ENCODE results near the gene HPGD. TPM values are rescaled to one million over a fixed set of nuclear protein-coding genes. Genes with fewer than 3 reads are reported as not detected.

HPGD gene
- total RNA-seq, 1 donor from 2014 or later, result 4.2 TPM

- Histone ChIP-seq H3K36me3 (ENCODE audit: control insufficient read depth, insufficient read depth, low read length) (no peaks in the 10 kb centered on the region), H3K4me3 (ENCODE audit: low read depth, low read length) (no peak overlapping the region), H3K27me3 (ENCODE audit: control insufficient read depth, insufficient read depth, low read length) (no peaks in the 10 kb centered on the region)
- FAIRE-seq, result peak; percentile 18
- TF ChIP-seq CTCF (IDR thresholded peaks at IDR 0.05; ENCODE audit: insufficient read depth, low read length, severe bottlenecking), result no peak
- DNase-seq (ENCODE audit: low read depth), result peak; percentile 74
Measured at GRCh38 chr4:174538123-174538875, 16.0 kb upstream of the HPGD start.

GRCh38 chr4:174537634-174538033 is 15.3 kb upstream of the HPGD start:
- FAIRE-seq, result no peak
- no peak for TF ChIP-seq CTCF (IDR thresholded peaks at IDR 0.05; ENCODE audit: insufficient read depth, low read length, severe bottlenecking)
- no peaks in the 10 kb centered on the region for H3K27me3 ChIP-seq (ENCODE audit: control insufficient read depth, insufficient read depth, low read length)
- DNase-seq (ENCODE audit: low read depth), result no peak
- no peaks in the 10 kb centered on the region for H3K36me3 ChIP-seq (ENCODE audit: control insufficient read depth, insufficient read depth, low read length)
- H3K4me3 ChIP-seq (ENCODE audit: low read depth, low read length), result no peak overlapping the region

- Histone ChIP-seq H3K27me3 (ENCODE audit: control insufficient read depth, insufficient read depth, low read length) (no peaks in the 10 kb centered on the region), H3K36me3 (ENCODE audit: control insufficient read depth, insufficient read depth, low read length) (no peaks in the 10 kb centered on the region), H3K4me3 (ENCODE audit: low read depth, low read length) (no peak overlapping the region)
- DNase-seq (ENCODE audit: low read depth), result no peak
- no peak for TF ChIP-seq CTCF (IDR thresholded peaks at IDR 0.05; ENCODE audit: insufficient read depth, low read length, severe bottlenecking)
- no peak for FAIRE-seq
Measured at GRCh38 chr4:174534461-174534860, 12.2 kb upstream of the HPGD start.

DNA sequence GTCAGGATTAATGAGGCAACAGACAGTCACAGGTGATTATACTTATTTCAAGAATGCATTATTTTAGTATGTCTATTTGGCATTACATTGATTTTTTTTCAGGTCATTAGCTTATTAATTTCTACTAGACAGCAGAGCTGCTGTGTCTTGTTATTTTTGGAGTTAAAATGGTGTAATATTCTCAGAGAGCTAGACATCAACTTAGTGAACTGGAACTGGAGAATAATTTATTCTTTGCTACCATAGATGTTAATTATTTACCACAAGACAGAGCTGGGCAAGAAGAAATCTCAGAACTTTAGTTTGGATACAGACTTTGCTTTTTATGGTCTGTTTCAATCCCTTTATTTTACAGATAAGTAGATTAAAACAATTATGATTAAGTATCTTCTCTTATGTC is 10.2 kb upstream of the HPGD start:
- no peak overlapping the region for H3K4me3 ChIP-seq (ENCODE audit: low read depth, low read length)
- DNase-seq (ENCODE audit: low read depth), result no peak
- H3K27me3 ChIP-seq (ENCODE audit: control insufficient read depth, insufficient read depth, low read length), result no peaks in the 10 kb centered on the region
- TF ChIP-seq CTCF (IDR thresholded peaks at IDR 0.05; ENCODE audit: insufficient read depth, low read length, severe bottlenecking), result no peak
- H3K36me3 ChIP-seq (ENCODE audit: control insufficient read depth, insufficient read depth, low read length), result no peaks in the 10 kb centered on the region
- FAIRE-seq, result no peak

GRCh38 chr4:174531486-174531885 is 9.2 kb upstream of the HPGD start:
- no peak overlapping the region for H3K4me3 ChIP-seq (ENCODE audit: low read depth, low read length)
- no peaks in the 10 kb centered on the region for H3K36me3 ChIP-seq (ENCODE audit: control insufficient read depth, insufficient read depth, low read length)
- no peaks in the 10 kb centered on the region for H3K27me3 ChIP-seq (ENCODE audit: control insufficient read depth, insufficient read depth, low read length)
- FAIRE-seq (no peak), DNase-seq (ENCODE audit: low read depth) (no peak)
- TF ChIP-seq CTCF (IDR thresholded peaks at IDR 0.05; ENCODE audit: insufficient read depth, low read length, severe bottlenecking), result no peak

DNA sequence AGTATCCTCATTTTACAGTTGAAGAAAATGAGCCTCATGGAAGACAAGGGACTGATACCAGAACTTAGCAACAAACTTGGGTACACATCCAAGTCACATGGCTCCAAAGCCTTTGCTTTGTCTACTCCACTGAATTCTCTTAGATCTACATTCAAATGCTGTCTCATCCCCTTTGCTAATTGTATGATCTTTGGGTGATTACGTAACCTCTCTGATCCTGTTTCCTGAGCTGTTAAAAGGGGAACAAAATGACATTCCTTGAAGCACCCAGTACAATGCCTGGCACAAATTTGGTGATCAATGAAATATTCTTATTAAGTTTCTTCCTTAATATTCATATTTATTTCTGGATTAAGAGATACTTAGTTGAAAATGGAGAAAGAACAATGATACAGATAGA is 5.9 kb upstream of the HPGD start:
- DNase-seq (ENCODE audit: low read depth) (no peak), FAIRE-seq (no peak)
- no peaks in the 10 kb centered on the region for H3K36me3 ChIP-seq (ENCODE audit: control insufficient read depth, insufficient read depth, low read length)

More for the DNA sequence above, 5.9 kb upstream of the HPGD start:
- H3K27me3 ChIP-seq (ENCODE audit: control insufficient read depth, insufficient read depth, low read length), result no peaks in the 10 kb centered on the region
- no peak for TF ChIP-seq CTCF (IDR thresholded peaks at IDR 0.05; ENCODE audit: insufficient read depth, low read length, severe bottlenecking)
- H3K4me3 ChIP-seq (ENCODE audit: low read depth, low read length), result no peak overlapping the region
